MM.1S (cell line): Measurements from ENCODE around the gene AFAP1.

Experiments used
- DNase-seq: peaks from one replicate; pipeline ENCODE4 v3.0.0-alpha.2; 2015
- H2AFZ ChIP-seq: fragments of 300-600 bp; sonication (generic); 2 replicates; pipeline ENCODE4 v1.6.0; 2016; ENCODE audit warnings: antibody characterized with exemption, low read length
- H3F3A ChIP-seq: fragments of 300-600 bp; sonication (generic); 2 replicates; pipeline ENCODE4 v1.6.1; 2016; ENCODE audit warnings: mild to moderate bottlenecking, antibody characterized with exemption, low read length, moderate library complexity, mixed read lengths; ENCODE audit not compliant: insufficient read depth
- H3K27ac ChIP-seq: fragments of 300-600 bp; sonication (generic); 2 replicates; pipeline ENCODE4 v1.5.1; 2016; ENCODE audit warnings: mild to moderate bottlenecking, low read length
- H3K27me3 ChIP-seq: fragments of 300-600 bp; sonication (generic); replicated peaks from 2 replicates; pipeline ENCODE4 v1.6.0; 2016; ENCODE audit warnings: low read length; ENCODE audit not compliant: insufficient read depth
- H3K36me3 ChIP-seq: fragments of 300-600 bp; sonication (generic); replicated peaks from 2 replicates; pipeline ENCODE4 v1.6.1; 2016; ENCODE audit warnings: mild to moderate bottlenecking, low read length, mixed read lengths; ENCODE audit not compliant: insufficient read depth
- H3K4me1 ChIP-seq: fragments of 300-600 bp; sonication (generic); 2 replicates; pipeline ENCODE4 v1.6.1; 2016; ENCODE audit warnings: low read length, mixed read lengths
- H3K4me2 ChIP-seq: fragments of 300-600 bp; sonication (generic); 2 replicates; pipeline ENCODE4 v1.6.0; 2016; ENCODE audit warnings: low read depth, low read length
- H3K4me3 ChIP-seq: fragments of 300-600 bp; sonication (generic); 2 replicates; pipeline ENCODE4 v1.5.1; 2016; ENCODE audit warnings: low read length, mixed read lengths
- H3K79me2 ChIP-seq: fragments of 300-600 bp; sonication (generic); 2 replicates; pipeline ENCODE4 v1.6.1; 2016; ENCODE audit warnings: mixed run types, low read length, mixed read lengths
- H3K9ac ChIP-seq: fragments of 300-600 bp; sonication (generic); 2 replicates; pipeline ENCODE4 v1.6.1; 2016; ENCODE audit warnings: low read length, mixed read lengths
- H3K9me2 ChIP-seq: fragments of 300-600 bp; sonication (generic); replicated peaks from 2 replicates; pipeline ENCODE4 v1.6.1; 2016; ENCODE audit warnings: mild to moderate bottlenecking, low read length, mixed read lengths; ENCODE audit not compliant: insufficient read depth
- H3K9me3 ChIP-seq: fragments of 300-600 bp; sonication (generic); replicated peaks from 2 replicates; pipeline ENCODE4 v1.6.1; 2016; ENCODE audit warnings: mild to moderate bottlenecking, low read length, mixed read lengths; ENCODE audit not compliant: insufficient read depth
- H4K20me1 ChIP-seq: fragments of 300-600 bp; sonication (generic); 2 replicates; pipeline ENCODE4 v1.6.1; 2016; ENCODE audit warnings: mild to moderate bottlenecking, low read length, moderate library complexity, mixed read lengths; ENCODE audit not compliant: insufficient read depth
- CTCF ChIP-seq: fragments of 300-600 bp; sonication (generic); IDR thresholded peaks from 2 replicates; pipeline ENCODE4 v1.5.1; 2016; ENCODE audit warnings: antibody characterized with exemption, low read length, mixed read lengths
- EZH2 ChIP-seq: fragments of 300-600 bp; sonication (generic); optimal IDR thresholded peaks from 2 replicates; pipeline ENCODE3; 2017; ENCODE audit warnings: low read depth, mild to moderate bottlenecking, antibody characterized with exemption, low read length, mixed read lengths
- EZH2phosphoT487 ChIP-seq: fragments of 300-600 bp; sonication (generic); IDR thresholded peaks from 2 replicates; pipeline ENCODE4 v1.6.1; 2018; ENCODE audit warnings: antibody characterized with exemption, low read length

Gene AFAP1

GRCh38 chr4:7761720-7762119 is 177.9 kb downstream of the AFAP1 start:
- Histone ChIP-seq H3K27me3 (peaks cover 48% of the 10 kb centered on the region), H3K9ac (no peak overlapping the region), H3K4me2 (no peak overlapping the region), H3K4me1 (no peaks in the 10 kb centered on the region), H3K4me3 (no peak overlapping the region), H3K9me3 (no peaks in the 10 kb centered on the region), H3K79me2 (peaks cover 13% of the 10 kb centered on the region; the same call in 1 of the 2 replicates), H4K20me1 (no peaks in the 10 kb centered on the region), H3K9me2 (no peaks in the 10 kb centered on the region), H2AFZ (no peak overlapping the region), H3F3A (no peaks in the 10 kb centered on the region), H3K36me3 (no peaks in the 10 kb centered on the region), H3K27ac (no peak overlapping the region)
- TF ChIP-seq CTCF: peak; percentile 58
- TF ChIP-seq EZH2: no peak
- peak; percentile 31 for DNase-seq

- no peak for TF ChIP-seq CTCF
- no peak for TF ChIP-seq EZH2phosphoT487
- TF ChIP-seq EZH2: no peak
- Histone ChIP-seq H3K4me3 (no peak overlapping the region), H2AFZ (no peak overlapping the region), H3K27me3 (peaks cover 48% of the 10 kb centered on the region), H3K27ac (no peak overlapping the region), H3K9me3 (no peaks in the 10 kb centered on the region), H3K4me2 (no peak overlapping the region), H3K4me1 (no peaks in the 10 kb centered on the region), H3K9ac (no peak overlapping the region), H3K79me2 (peaks cover 17% of the 10 kb centered on the region; the same call in 1 of the 2 replicates), H3F3A (no peaks in the 10 kb centered on the region), H3K36me3 (no peaks in the 10 kb centered on the region), H3K9me2 (no peaks in the 10 kb centered on the region), H4K20me1 (no peaks in the 10 kb centered on the region)
- DNase-seq: no peak
These were observed 178.3 kb downstream of the AFAP1 start for GRCh38 chr4:7761312-7761711.

GRCh38 chr4:7760706-7761105 is 179.0 kb downstream of the AFAP1 start:
- Histone ChIP-seq H3K4me1 (no peaks in the 10 kb centered on the region), H3K27ac (no peak overlapping the region), H3K4me3 (no peak overlapping the region), H3K4me2 (no peak overlapping the region), H3F3A (no peaks in the 10 kb centered on the region), H3K79me2 (peaks cover 23% of the 10 kb centered on the region), H3K27me3 (peaks cover 48% of the 10 kb centered on the region), H3K9ac (no peak overlapping the region), H3K9me2 (no peaks in the 10 kb centered on the region), H2AFZ (no peak overlapping the region), H3K9me3 (no peaks in the 10 kb centered on the region), H4K20me1 (no peaks in the 10 kb centered on the region), H3K36me3 (no peaks in the 10 kb centered on the region)
- no peak for TF ChIP-seq EZH2
- no peak for TF ChIP-seq EZH2phosphoT487
- TF ChIP-seq CTCF: no peak
- DNase-seq: no peak
